GM19025 (cell line): Measurements from ENCODE around the gene CCDC134.
"Not testable (repeated sequence)": the region's sequence is repeated elsewhere in the genome, so short reads cannot be mapped to it uniquely, and the experiment has no call there.

Experiments
- ATAC-seq: cut with Tn5 transposase; IDR thresholded peaks from one replicate; pipeline ENCODE4 v1.9.1; 2021; ENCODE audit warnings: mild to moderate bottlenecking, low read depth, moderate library complexity; ENCODE audit not compliant: unreplicated experiment

The CCDC134 gene

DNA sequence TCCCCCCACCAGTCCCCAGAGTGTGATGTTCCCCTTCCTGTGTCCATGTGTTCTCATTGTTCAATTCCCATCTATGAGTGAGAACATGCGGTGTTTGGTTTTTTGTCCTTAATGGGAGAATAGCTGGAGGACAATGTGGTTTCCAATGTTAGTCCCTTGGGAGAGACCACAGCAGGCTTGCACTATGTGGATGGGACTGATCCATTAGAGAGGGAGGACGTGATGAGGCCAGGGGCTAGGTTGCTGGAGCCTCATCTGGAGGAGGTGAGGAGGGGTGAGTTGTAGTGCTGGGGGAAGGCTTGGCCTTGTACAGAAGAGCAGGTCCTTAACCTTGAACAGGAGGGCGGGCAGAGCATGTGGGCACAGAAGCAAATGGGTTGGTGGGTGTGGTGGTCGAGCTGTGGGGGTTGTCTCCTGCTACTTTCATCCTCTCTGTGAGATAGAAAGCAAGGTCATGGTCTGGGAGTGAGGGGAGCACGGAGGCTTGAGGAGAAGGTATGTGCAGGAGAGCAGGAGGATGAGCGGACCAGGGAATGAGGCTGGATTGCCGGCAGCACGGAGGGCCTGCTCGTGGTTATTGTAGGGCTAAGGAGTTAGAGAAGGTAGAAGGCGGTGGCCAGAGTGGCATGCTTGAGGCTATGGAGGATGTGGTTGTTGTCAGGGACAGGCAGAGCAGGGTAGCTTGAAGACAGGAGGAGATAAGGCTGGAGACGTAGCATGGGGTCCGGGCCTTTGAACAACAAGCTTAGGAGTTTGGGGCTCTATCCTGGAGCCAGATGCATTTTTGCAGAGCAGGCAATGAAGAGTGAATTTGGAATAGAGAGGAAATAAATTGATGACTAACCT lies 21.2 kb downstream of the CCDC134 start:
- ATAC-seq, result no peak

DNA sequence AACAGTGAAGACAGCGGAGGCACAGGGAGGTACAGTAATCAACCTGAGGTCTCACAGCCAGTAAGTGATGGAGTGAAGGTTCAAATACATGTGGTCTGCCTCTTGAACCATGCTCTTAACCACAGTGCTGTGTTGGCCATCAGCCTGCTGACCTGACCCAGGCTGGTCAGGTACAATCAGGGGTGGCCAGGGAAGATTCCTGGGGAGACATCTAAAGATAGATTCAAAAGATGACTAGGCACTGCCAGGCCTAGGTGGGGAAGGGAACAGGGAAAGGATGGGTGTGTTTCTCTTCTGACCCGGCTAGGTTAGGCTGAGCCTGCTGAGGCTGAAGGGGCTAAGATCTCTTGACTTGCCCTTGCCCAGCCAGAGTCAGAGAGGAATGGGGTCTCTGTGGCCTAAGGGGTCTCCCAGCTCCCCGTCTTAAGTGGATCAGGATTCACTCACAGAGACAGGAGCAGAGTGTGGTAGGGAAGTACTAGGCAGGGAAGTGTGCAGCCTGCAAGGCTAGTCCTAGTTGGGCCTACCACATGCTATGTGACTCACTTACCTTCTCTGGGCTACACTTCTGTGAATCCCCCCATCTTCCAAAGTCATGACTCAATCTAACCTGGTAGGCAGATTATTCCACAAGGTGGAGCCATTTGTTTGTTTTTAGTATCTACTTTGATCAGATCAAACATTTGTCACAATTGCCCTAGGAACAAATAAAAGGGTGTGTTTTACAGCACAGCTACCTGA lies 22.0 kb downstream of the CCDC134 start:
- ATAC-seq, result no peak

DNA sequence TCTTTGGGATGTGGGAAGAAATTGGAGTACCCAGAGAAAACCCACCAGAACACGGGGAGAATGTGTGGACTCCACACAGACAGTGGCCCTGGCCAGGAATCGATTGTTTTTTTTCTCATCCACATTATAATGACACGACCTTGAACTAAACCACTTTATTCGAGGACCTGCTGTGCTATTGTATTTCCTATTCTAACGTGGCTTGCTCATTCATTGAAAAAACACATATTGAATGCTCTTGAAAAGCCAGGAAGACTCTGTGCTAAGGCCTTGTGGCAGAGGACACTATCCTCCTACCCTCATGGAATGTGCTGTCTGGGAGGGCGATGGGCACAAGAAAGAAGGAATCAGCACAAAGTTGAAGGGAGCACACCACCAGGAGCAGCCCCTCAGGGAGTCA lies 23.3 kb downstream of the CCDC134 start:
- ATAC-seq, result no peak

DNA sequence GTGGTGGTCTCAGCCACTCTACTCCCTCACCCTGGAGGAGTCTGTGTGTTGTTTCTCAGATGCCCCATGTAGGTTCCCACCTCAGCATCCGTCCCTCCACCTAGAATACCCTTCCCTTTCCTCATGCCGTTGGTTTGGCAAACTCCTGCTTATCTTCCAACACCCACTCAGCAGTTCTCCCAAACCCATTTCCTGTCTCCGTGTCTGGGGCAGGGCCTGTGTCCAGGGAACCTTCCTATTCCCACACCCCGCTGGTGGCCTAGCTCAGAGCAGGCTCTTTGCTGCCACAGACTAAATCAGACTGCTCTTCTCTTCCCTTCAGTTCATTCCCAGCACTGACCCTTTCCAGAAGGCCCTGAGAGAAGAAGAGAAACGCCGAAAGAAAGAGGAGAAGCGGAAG lies 24.9 kb downstream of the CCDC134 start:
- no peak for ATAC-seq

DNA sequence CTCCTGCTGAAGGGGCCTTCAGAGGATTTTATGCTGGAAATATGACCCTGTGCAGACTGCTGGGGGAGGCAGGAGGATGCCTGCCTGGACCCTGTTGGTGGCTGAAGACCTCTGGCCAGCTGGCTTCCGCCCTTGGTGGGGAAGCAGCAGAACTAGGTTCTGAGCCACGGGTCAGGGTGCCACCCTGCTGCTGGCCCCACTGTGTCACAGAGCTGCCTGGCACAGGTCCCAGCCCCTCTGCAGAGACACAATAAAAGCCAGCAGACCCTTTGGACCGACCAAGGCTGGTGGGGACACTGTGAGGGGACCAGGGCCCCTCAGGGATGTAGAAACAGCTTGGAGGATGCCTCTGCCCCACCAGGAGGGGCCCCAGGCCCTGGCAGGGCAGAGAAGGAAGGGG lies 25.5 kb downstream of the CCDC134 start:
- ATAC-seq, result no peak

DNA sequence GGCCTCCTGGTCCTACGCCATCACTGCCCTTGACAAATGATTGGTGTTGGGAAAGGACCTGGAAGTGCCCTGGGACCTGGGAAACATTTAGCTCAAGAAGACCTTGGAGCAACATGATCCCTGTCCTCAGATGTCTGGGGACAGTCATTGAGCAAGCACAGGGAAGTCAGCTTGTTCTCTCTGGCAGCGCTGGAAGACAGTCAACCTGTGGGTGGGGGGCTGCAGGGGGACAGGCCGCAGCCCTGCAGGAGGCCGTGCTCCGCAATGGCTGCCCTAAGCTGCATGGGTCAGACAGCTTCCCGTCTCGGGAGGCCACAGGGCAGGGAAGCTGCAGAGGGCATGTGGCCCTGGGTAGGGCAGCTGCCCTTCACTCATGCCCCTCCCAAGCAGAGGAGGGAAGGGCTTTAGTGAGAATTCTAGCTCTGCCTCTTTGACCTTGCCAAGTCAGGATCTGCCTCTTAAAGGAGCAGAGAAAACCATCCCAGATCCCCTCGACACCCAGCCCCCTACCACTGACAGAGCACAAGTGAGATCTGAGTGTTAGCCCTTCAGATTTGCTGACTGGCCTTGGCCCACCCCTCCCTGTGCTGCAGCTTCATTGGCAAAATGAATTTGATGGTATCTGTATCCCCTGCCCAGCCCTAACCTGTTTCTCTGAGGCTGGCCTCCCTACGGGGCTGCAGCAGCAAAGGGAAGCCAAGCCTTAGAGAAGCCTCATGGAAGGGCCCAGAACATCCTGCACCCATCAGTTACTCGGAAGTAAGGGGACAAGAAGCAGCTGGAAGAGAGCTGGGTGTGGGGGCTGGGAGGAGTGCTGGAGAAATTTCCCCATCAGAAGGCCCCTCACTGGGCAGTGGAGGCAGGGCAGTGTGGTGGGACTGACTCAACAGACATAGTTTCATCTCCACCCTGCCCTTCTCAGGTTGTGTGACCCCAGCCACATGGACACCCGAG lies 26.2 kb downstream of the CCDC134 start:
- ATAC-seq, result no peak

DNA sequence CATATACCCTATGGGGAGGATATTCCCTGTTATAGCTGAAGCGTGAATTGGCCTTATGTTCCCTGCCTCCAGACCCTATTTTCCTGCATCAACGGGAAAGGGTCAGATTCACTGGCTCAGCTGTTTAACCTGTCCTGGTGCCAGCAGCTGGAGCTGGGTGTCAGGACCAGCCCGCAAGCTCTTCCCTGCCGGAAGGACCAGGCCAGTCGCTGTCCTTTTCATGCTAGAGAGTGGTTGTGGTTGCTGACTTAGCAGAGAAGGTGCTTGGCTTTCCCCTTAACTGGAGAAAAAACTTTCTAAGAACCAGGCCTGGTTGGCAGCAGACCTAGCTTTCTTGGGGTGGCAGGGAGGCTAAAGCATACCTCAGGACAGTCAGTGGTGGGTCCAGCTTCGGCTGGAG lies 27.2 kb downstream of the CCDC134 start:
- ATAC-seq, result no peak

DNA sequence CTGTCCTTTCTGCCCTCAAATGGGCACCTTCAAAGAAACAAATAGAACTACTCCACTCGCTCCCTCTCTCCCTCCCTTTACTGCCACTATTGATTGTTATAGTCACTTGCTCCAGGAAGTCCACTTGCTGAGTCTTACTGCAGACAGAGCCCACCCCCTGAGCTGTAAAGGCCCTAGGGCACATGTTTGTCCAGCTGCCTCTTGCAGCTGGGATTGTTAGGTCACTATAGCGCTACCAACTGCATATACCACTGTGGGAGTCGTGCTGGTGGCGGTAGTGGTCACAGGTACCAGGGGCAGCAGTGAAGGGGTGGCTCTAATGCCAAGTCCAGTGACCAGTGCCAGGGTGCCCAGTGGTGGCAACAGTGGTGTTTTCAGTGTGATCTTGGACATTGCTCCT lies 28.0 kb downstream of the CCDC134 start:
- ATAC-seq, result no peak

DNA sequence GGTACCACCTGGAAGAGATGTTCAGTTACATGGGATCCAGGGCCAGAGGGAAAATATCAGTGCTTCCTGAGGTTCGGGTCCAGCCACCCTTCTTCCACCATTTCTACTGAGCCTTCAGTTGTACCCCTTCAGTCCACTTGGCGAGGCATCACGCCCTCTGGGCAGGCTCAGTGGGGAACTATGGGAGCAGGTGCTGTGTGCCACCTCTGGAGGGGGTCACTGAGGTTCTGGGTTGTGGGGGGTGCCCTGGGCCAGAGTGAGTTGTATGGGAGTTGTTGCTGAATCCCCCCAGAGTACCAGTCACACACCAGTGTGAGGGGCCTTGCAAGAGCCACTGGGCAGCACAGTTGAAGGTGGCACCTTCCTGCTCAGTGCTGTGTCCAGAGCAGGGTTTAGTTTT lies 29.7 kb downstream of the CCDC134 start:
- no peak for ATAC-seq

DNA sequence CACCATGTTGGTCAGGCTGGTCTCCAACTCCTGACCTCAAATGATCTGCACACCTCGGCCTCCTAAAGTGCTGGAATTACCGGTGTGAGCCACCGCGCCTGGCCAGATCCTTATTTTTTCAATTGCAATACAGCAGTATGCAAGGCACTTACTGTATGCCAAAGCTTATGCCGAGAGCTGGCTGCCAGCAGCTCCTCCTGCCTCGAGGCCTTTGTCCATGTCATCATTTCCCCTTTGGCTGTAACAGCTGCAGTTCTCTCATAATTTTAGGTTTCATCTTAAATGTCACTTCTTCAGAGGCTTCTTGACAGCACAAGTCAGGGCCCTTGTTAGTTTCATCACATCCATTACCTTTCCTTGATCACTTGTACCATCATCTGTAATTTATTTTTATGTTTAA lies 30.9 kb downstream of the CCDC134 start:
- ATAC-seq, result no peak

DNA sequence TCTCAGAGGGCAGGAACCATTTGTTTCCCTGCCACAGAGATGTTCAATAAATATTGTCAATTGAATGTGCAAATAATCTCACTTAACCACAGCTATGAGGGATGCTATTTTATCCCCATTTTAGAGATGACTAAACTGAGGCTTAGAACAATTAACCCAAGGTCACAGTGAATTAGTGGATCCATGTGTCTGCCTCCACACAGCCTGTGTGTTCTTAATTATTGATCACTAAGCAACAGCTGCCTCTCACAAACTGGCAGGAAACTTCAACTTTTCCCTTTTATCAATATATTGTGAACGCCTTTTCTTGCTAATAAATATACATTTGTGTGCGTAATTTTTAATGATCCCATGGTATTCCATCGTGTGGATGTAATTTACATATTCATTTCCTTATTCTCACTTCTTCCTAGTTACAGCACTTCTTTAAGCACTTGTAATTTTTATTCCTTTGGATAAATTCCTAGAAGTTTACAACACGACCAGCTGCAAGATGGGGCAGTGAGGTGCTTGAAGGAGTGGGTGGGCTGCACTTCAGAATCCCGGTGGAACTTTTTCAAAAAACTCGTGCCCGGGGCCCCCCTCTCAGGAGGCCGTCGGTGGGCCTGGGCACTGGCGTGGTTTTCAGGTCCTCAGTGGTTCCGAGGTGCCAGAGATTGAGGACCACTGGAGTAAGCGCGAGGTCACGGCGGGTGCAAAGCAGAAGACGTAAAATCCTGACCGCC lies 31.5 kb downstream of the CCDC134 start:
- ATAC-seq, result no peak

DNA sequence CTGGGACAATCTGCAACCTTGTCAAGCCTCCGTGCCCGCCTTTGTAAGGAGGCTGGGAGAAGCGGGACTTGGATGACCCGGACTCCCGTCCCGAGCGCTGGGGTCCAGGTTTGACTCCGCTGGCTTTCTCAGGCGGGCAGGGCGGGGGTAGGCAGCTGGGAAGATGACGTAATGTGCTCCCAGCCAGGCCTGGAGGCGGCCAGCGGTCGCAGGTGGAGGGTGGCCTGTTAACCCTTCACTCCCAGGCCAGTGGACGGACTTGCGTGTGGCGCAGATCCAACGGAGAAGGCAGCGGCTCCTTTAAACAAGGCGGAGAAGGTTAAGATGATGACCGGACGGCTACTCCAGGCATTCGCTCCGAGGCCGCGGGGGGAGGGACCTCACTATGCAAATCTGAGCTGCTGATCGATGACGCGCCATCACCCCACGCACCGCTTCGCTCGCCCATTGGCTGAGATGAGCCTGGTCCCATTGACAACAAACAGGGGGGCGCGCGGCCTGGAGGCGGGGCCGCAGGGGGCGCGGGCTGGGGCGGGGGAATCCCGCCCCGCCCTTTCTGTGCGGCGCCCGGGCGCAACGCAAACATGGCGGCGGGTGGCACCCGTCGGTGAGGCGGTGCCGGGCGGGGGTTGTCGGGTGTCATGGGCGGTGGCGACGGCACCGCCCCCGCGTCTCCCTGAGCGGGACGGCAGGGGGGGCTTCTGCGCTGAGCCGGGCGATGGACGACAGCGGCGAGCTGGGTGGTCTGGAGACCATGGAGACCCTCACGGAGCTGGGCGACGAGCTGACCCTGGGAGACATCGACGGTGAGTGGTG lies 32.3 kb downstream of the CCDC134 start, which contains the start of gene SREBF2:
Gene SREBF2 (plus strand): TSS at position 553 of the 816 bp plus-strand sequence. CDS start 166 bp downstream, at position 719.
- ATAC-seq, result peak; percentile 86

DNA sequence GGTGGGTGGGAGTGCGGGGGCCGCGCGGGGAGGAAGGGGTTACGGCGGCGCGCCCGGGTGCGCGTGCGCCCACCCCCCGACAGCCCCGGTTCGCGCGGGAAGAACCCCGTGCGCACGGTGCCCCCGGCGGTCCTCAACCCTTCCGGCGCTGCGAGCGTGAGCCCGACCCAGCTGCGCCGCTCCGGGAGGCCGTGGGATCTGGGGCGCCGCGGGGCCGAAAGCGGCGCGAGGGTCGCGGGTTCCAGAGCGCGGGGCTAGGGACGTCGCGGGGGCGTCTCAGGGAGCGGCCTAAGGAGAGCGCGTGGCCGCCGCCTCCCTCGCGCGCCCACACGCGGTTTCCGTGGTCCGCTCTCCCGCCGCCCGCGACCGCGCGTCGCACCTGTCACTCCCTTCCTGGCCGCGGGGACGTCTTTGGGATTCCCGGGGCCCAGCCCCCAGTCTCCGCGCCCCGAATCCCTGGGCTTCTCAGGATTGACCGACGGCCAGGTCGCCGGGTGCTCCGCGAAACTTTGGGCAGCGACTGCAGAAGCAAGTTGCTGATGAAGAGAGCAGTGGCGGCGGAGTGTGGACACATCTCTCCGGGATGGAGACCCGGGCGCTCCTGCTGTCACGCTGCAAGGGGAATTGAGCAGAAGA lies 33.0 kb downstream of the CCDC134 start:
- no peak for ATAC-seq

DNA sequence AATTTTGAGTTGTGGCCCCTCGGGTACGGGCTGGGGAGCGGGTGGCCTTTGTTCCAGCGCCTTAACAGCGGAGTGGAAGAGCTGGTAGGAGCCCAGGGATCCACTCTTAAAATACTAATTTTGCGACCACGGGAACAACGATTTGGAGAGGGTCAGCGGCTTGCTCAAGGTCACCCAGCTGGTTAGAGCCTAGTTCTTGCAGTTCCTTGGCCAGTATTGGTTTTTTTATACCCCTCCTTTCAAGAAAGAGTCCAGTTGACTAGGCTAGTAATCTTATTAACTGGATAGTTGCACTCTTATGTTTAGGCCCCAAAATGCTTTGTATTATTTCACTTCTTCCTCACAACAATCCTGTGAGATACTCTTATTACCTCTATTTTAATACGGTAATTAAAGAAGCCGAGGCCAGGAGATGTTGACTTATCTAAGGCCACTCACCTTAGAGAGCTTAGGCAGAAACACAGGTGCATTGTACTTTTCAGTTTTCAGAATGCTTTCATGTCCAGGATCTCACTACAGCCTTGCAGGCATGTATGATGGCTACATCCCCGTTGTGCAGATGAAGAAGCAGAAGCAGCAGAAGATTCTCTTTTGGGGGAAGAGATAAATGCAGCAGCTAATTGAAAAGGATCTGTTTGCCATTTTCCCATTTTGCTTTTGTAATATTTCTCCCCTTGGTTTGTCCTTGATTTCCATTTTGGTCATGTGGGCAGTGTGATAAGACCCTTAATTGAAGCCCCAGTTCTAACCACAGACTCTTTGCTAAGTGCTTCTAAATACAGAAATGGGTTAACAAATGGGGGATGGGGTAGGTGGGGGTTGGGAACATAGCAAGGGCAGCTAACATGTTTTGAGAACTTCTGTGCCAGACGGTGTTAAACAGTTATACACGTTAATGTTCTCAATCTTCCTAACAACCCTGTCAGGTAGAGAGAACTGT lies 33.8 kb downstream of the CCDC134 start:
- ATAC-seq, result no peak

DNA sequence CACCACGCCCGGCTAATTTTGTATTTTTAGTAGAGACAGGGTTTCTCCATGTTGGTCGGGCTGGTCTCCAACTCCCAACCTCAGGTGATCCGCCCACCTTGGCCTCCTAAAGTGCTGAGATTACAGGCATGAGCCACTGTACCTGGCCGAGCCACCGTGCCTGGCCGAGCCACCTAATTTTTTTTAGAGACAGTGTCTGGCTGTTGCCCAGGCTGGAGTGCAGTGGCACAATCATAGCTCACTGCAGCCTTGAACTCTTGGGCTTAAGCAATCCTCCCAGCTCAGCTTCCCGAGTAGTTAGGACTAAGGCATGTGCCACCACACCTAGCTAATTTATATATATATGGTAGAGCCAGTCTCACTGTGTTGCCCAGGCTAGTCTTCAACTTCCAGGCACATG lies 35.0 kb downstream of the CCDC134 start:
- ATAC-seq, result not testable (repeated sequence)

DNA sequence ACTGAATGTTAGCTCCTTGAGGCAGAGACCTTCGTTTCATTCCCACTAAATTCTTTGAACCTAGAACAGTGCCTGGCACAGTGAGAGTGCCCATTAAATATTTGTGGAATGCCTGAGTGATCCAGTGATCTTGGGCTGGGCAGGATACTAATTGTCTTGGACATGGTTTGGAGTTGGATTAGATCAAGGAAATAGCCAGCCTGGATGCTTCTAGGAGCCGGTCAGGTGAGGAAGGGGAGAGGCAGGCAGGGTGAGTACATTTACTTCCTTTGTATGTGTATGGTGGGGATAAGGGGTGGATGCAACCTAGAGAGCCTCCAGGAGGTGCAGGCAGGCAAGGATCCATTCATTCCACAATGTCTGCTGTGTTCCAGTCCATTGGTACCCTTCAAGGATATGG lies 36.1 kb downstream of the CCDC134 start:
- ATAC-seq, result no peak

DNA sequence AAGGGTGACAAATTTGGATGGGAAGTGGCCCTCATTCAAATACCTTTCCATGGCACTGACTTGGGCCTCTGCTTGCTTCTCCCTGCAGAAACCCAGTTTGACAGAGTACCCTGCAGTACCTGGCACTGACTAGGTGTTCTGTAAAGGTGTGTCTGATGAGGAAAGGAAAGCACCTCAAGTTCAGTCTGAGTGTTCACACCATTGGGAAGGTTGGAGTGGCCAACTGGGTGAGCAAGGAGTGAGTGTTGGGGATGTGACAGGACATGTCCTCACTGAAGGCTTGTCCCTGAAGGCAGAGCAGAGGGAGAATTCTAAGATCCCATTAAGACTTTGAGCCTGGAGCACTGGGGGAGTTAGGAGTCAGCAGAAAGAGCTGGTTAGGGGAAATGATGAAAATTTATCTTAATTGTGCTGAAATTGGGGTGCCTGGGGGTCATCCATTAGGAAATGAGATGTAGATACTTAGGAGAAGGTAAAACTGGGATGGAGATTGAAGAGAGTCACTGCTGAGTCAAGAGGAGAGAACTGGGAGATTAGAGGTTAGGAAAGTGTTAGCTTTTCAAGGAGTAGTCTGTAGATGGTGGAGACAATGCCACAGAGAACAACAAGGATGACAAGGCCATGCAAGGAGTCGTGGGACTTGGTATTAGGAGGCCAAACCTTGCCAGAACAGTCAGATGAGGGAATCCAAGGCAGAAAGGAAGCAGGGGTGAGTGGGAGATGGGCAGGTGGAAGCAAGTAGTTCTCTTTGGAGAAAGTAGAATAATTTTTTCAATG lies 38.6 kb downstream of the CCDC134 start:
- ATAC-seq, result no peak
